Ecto neural progenitor cell (in vitro differentiated cells): ENCODE results near the gene KIF26B.

ENCODE experiments used
- DNase-seq: peaks from one replicate; pipeline ENCODE4 v3.0.0-alpha.2; 2018; ENCODE audit warnings: low spot score

KIF26B gene

GRCh38 chr1:245209658-245210435, 55.1 kb downstream of the KIF26B start:
- no peak for DNase-seq

- no peak for DNase-seq
Observed at GRCh38 chr1:245211035-245211749, 56.4 kb downstream of the KIF26B start.

GRCh38 chr1:245211761-245212160, 57.0 kb downstream of the KIF26B start:
- DNase-seq = no peak

GRCh38 chr1:245212221-245212710, 57.5 kb downstream of the KIF26B start:
- DNase-seq = no peak

GRCh38 chr1:245213066-245213831, 58.5 kb downstream of the KIF26B start:
- no peak for DNase-seq

GRCh38 chr1:245215071-245215470, 60.3 kb downstream of the KIF26B start:
- no peak for DNase-seq

- no peak for DNase-seq
Observed at GRCh38 chr1:245216366-245217115, 61.8 kb downstream of the KIF26B start.

- no peak for DNase-seq
Observed at GRCh38 chr1:245217853-245218608, 63.2 kb downstream of the KIF26B start.

GRCh38 chr1:245220381-245220985, 65.7 kb downstream of the KIF26B start:
- DNase-seq = no peak

GRCh38 chr1:245221805-245222204, 67.0 kb downstream of the KIF26B start:
- DNase-seq = no peak

- no peak for DNase-seq
Observed at GRCh38 chr1:245222931-245223595, 68.3 kb downstream of the KIF26B start.

- no peak for DNase-seq
Observed at GRCh38 chr1:245225322-245226202, 70.8 kb downstream of the KIF26B start.

- DNase-seq = no peak
Observed at GRCh38 chr1:245226203-245226499, 71.4 kb downstream of the KIF26B start.

GRCh38 chr1:245229051-245229450, 74.3 kb downstream of the KIF26B start:
- DNase-seq = peak; percentile 13

GRCh38 chr1:245232931-245233330, 78.1 kb downstream of the KIF26B start:
- DNase-seq = no peak

- peak; percentile 72 for DNase-seq
Observed at GRCh38 chr1:245234217-245235081, 79.7 kb downstream of the KIF26B start.

- no peak for DNase-seq
Observed at GRCh38 chr1:245235156-245235555, 80.4 kb downstream of the KIF26B start.

GRCh38 chr1:245240648-245241165, 85.9 kb downstream of the KIF26B start:
- DNase-seq = peak; percentile 38
